ENCODE results near the gene CENPC. TPM values are rescaled to one million over a fixed set of nuclear protein-coding genes. Genes with fewer than 3 reads are reported as not detected.

CENPC gene
- polyA plus RNA-seq, 1 donor from 2014 or later = 9.5 TPM

- Histone ChIP-seq H3K9me2 (ENCODE audit: insufficient read depth, low read length) (no peaks in the 10 kb centered on the region), H4K20me1 (ENCODE audit: insufficient read depth) (no peaks in the 10 kb centered on the region), H3K4me3 (ENCODE audit: low read length) (no peak overlapping the region), H3K27me3 (ENCODE audit: insufficient read depth, low read depth, low read length) (no peaks in the 10 kb centered on the region), H3K9ac (ENCODE audit: low read length) (no peak overlapping the region), H3F3A (ENCODE audit: insufficient read depth, low read length, poor library complexity, severe bottlenecking) (no peaks in the 10 kb centered on the region), H3K36me3 (ENCODE audit: insufficient read depth, low read length) (no peaks in the 10 kb centered on the region), H3K27ac (ENCODE audit: low read length) (no peak overlapping the region), H2AFZ (ENCODE audit: low read depth, low read length) (no peak overlapping the region), H3K9me3 (ENCODE audit: low read length) (no peaks in the 10 kb centered on the region), H3K4me2 (ENCODE audit: low read length) (no peak overlapping the region), H3K79me2 (replicated peaks; ENCODE audit: insufficient read depth, low read length) (peaks cover 27% of the 10 kb centered on the region)
- TF ChIP-seq TAF1 (IDR thresholded peaks at IDR 0.05; ENCODE audit: low read depth) = no peak
Observed at GRCh38 chr4:67546971-67547370, 1.7 kb upstream of the CENPC start.

DNA sequence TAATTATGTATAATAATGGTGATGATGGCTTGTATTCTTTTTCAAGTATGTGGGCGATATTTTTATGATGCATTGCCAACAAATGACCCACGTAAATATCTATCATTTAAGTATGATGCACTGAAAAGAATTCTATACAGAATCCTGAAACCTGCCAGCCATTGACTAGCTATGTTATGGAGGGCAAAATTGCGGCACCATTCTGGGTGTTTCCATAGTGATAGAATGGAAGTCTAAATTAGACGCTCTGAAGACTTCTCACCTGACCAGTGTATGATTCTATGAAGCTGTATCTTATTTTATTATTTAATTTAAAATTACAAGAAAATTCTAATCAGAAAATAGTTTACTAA, 677 bp upstream of the CENPC start:
- Histone ChIP-seq H3K27me3 (ENCODE audit: insufficient read depth, low read depth, low read length) (no peaks in the 10 kb centered on the region), H3K9me3 (ENCODE audit: low read length) (no peaks in the 10 kb centered on the region), H3K27ac (ENCODE audit: low read length) (peak overlapping the region; percentile 36), H4K20me1 (ENCODE audit: insufficient read depth) (no peaks in the 10 kb centered on the region), H3F3A (ENCODE audit: insufficient read depth, low read length, poor library complexity, severe bottlenecking) (no peaks in the 10 kb centered on the region), H2AFZ (ENCODE audit: low read depth, low read length) (no peak overlapping the region), H3K4me2 (ENCODE audit: low read length) (peak overlapping the region; percentile 62), H3K79me2 (replicated peaks; ENCODE audit: insufficient read depth, low read length) (peaks cover 37% of the 10 kb centered on the region), H3K9ac (ENCODE audit: low read length) (peak overlapping the region; percentile 38), H3K36me3 (ENCODE audit: insufficient read depth, low read length) (peaks cover 3% of the 10 kb centered on the region), H3K9me2 (ENCODE audit: insufficient read depth, low read length) (no peaks in the 10 kb centered on the region), H3K4me3 (ENCODE audit: low read length) (peak overlapping the region; percentile 83)
- TF ChIP-seq MXI1 (conservative IDR thresholded peaks at IDR 0.05; ENCODE audit: poor library complexity, severe bottlenecking) = no peak
- no peak for TF ChIP-seq RAD21 (conservative IDR thresholded peaks at IDR 0.05)
- TF ChIP-seq, protein P1, sequence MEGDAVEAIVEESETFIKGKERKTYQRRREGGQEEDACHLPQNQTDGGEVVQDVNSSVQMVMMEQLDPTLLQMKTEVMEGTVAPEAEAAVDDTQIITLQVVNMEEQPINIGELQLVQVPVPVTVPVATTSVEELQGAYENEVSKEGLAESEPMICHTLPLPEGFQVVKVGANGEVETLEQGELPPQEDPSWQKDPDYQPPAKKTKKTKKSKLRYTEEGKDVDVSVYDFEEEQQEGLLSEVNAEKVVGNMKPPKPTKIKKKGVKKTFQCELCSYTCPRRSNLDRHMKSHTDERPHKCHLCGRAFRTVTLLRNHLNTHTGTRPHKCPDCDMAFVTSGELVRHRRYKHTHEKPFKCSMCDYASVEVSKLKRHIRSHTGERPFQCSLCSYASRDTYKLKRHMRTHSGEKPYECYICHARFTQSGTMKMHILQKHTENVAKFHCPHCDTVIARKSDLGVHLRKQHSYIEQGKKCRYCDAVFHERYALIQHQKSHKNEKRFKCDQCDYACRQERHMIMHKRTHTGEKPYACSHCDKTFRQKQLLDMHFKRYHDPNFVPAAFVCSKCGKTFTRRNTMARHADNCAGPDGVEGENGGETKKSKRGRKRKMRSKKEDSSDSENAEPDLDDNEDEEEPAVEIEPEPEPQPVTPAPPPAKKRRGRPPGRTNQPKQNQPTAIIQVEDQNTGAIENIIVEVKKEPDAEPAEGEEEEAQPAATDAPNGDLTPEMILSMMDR (IDR thresholded peaks at IDR 0.05; ENCODE audit: poor library complexity, severe bottlenecking) = no peak
- TF ChIP-seq REST (IDR thresholded peaks at IDR 0.05; ENCODE audit: borderline replicate concordance) = no peak
- TF ChIP-seq EP300 (conservative IDR thresholded peaks at IDR 0.05; ENCODE audit: poor library complexity, severe bottlenecking) = no peak
- no peak for TF ChIP-seq POLR2AphosphoS5 (IDR thresholded peaks at IDR 0.05)
- TF ChIP-seq SMC3 (conservative IDR thresholded peaks at IDR 0.05; ENCODE audit: poor library complexity) = no peak
- no peak for TF ChIP-seq TAF1 (IDR thresholded peaks at IDR 0.05; ENCODE audit: low read depth)
- no peak for TF ChIP-seq EZH2 (IDR thresholded peaks at IDR 0.05; ENCODE audit: borderline replicate concordance, insufficient read depth, low read length, poor library complexity, severe bottlenecking)

GRCh38 chr4:67542076-67542475, 3.2 kb downstream of the CENPC start:
- Histone ChIP-seq H3K27ac (ENCODE audit: low read length) (no peak overlapping the region), H3K36me3 (ENCODE audit: insufficient read depth, low read length) (peaks cover 3% of the 10 kb centered on the region), H3K9ac (ENCODE audit: low read length) (no peak overlapping the region), H2AFZ (ENCODE audit: low read depth, low read length) (no peak overlapping the region), H3K4me3 (ENCODE audit: low read length) (no peak overlapping the region), H3K79me2 (replicated peaks; ENCODE audit: insufficient read depth, low read length) (peaks cover 39% of the 10 kb centered on the region), H3K9me3 (ENCODE audit: low read length) (no peaks in the 10 kb centered on the region), H3K4me2 (ENCODE audit: low read length) (no peak overlapping the region), H3K27me3 (ENCODE audit: insufficient read depth, low read depth, low read length) (no peaks in the 10 kb centered on the region), H3F3A (ENCODE audit: insufficient read depth, low read length, poor library complexity, severe bottlenecking) (no peaks in the 10 kb centered on the region), H3K9me2 (ENCODE audit: insufficient read depth, low read length) (no peaks in the 10 kb centered on the region), H4K20me1 (ENCODE audit: insufficient read depth) (no peaks in the 10 kb centered on the region)
- no peak for TF ChIP-seq TAF1 (IDR thresholded peaks at IDR 0.05; ENCODE audit: low read depth)
